H9 (cell line): Measurements from ENCODE around the gene RBM3. TPM values are rescaled to one million over a fixed set of nuclear protein-coding genes. Genes with fewer than 3 reads are reported as not detected.

Source experiments
- DNase-seq: peaks from one replicate; pipeline ENCODE4 v3.0.0-alpha.2; 2017
- H2AFZ ChIP-seq: one replicate; pipeline ENCODE4 v1.6.1; 2013; ENCODE audit warnings: mild to moderate bottlenecking, low read length, control low read depth, moderate library complexity
- H2AK5ac ChIP-seq: 2 replicates; pipeline ENCODE4 v1.6.1; 2013; ENCODE audit warnings: low read length, control low read depth, mixed read lengths; ENCODE audit not compliant: insufficient read length
- H2BK120ac ChIP-seq: one replicate; pipeline ENCODE4 v1.6.1; 2013; ENCODE audit warnings: low read depth, mild to moderate bottlenecking, low read length, control low read depth, inconsistent platforms; ENCODE audit not compliant: poor library complexity, severe bottlenecking
- H2BK12ac ChIP-seq: 2 replicates; pipeline ENCODE4 v1.6.1; 2013; ENCODE audit warnings: low read length, control low read depth, mixed read lengths, low read depth; ENCODE audit not compliant: insufficient read length
- H2BK15ac ChIP-seq: 2 replicates; pipeline ENCODE4 v1.6.1; 2013; ENCODE audit warnings: low read depth, low read length, control low read depth
- H2BK20ac ChIP-seq: one replicate; pipeline ENCODE4 v1.6.1; 2013; ENCODE audit warnings: low read depth, mild to moderate bottlenecking, low read length, control low read depth, inconsistent platforms; ENCODE audit not compliant: poor library complexity, severe bottlenecking
- H2BK5ac ChIP-seq: 2 replicates; pipeline ENCODE4 v1.6.1; 2013; ENCODE audit warnings: low read length, control low read depth, mixed read lengths; ENCODE audit not compliant: insufficient read length
- H3K14ac ChIP-seq: 2 replicates; pipeline ENCODE4 v1.6.1; 2013; ENCODE audit warnings: low read length, control low read depth; ENCODE audit not compliant: insufficient read depth
- H3K18ac ChIP-seq: 2 replicates; pipeline ENCODE4 v1.6.1; 2013; ENCODE audit warnings: low read depth, mild to moderate bottlenecking, mixed read lengths, low read length, control low read depth; ENCODE audit not compliant: insufficient read length
- H3K23ac ChIP-seq: 2 replicates; pipeline ENCODE4 v1.6.1; 2013; ENCODE audit warnings: low read length, control low read depth, mixed read lengths, low read depth; ENCODE audit not compliant: insufficient read length
- H3K23me2 ChIP-seq: 2 replicates; pipeline ENCODE4 v1.6.1; 2013; ENCODE audit warnings: low read depth, mild to moderate bottlenecking, mixed read lengths, low read length, control low read depth; ENCODE audit not compliant: insufficient read length, poor library complexity, severe bottlenecking
- H3K27ac ChIP-seq: 2 replicates; pipeline ENCODE4 v1.5.1; 2013; ENCODE audit warnings: low read length, control low read depth, mixed read lengths, low read depth; ENCODE audit not compliant: insufficient read length
- H3K27me3 ChIP-seq: 2 replicates; pipeline ENCODE4 v1.6.1; 2013; ENCODE audit warnings: low read length, control low read depth, inconsistent platforms; ENCODE audit not compliant: insufficient read depth
- H3K4ac ChIP-seq: 2 replicates; pipeline ENCODE4 v1.6.1; 2013; ENCODE audit warnings: low read depth, mild to moderate bottlenecking, control low read depth, inconsistent platforms, low read length, moderate library complexity
- H3K4me1 ChIP-seq: 2 replicates; pipeline ENCODE4 v1.6.1; 2013; ENCODE audit warnings: low read length, control low read depth, inconsistent platforms; ENCODE audit not compliant: insufficient read depth
- H3K4me2 ChIP-seq: 2 replicates; pipeline ENCODE4 v1.6.1; 2013; ENCODE audit warnings: low read length, control low read depth, mixed read lengths; ENCODE audit not compliant: insufficient read length, insufficient read depth
- H3K56ac ChIP-seq: 2 replicates; pipeline ENCODE4 v1.6.1; 2013; ENCODE audit warnings: low read depth, mild to moderate bottlenecking, mixed read lengths, low read length, control low read depth; ENCODE audit not compliant: insufficient read length
- H3K79me1 ChIP-seq: 2 replicates; pipeline ENCODE4 v1.6.1; 2013; ENCODE audit warnings: low read depth, mild to moderate bottlenecking, moderate library complexity, low read length, control low read depth, inconsistent platforms; ENCODE audit not compliant: insufficient read depth, poor library complexity, severe bottlenecking
- H3K79me2 ChIP-seq: 2 replicates; pipeline ENCODE4 v1.6.1; 2013; ENCODE audit warnings: low read length, control low read depth, inconsistent platforms; ENCODE audit not compliant: insufficient read depth
- H3K9ac ChIP-seq: 2 replicates; pipeline ENCODE4 v1.6.1; 2013; ENCODE audit warnings: low read length, control low read depth, mixed read lengths; ENCODE audit not compliant: insufficient read length; ENCODE audit errors: extremely low read depth
- H3K9me3 ChIP-seq: one replicate; pipeline ENCODE4 v1.6.1; 2013; ENCODE audit warnings: low read depth, low read length, inconsistent platforms; ENCODE audit not compliant: control insufficient read depth
- H3T11ph ChIP-seq: one replicate; pipeline ENCODE4 v1.6.1; 2013; ENCODE audit warnings: mild to moderate bottlenecking, low read length, control low read depth, inconsistent platforms
- H4K20me1 ChIP-seq: one replicate; pipeline ENCODE4 v1.6.1; 2013; ENCODE audit not compliant: control insufficient read depth, insufficient read length, insufficient read depth
- H4K5ac ChIP-seq: 2 replicates; pipeline ENCODE4 v1.6.1; 2013; ENCODE audit warnings: low read depth, mild to moderate bottlenecking, mixed read lengths, low read length, control low read depth; ENCODE audit not compliant: insufficient read length
- H4K8ac ChIP-seq: replicated peaks from 2 replicates; pipeline ENCODE4 v1.6.1; 2013; ENCODE audit warnings: low read length, control low read depth, mixed read lengths, low read depth; ENCODE audit not compliant: insufficient read length
- H4K91ac ChIP-seq: 2 replicates; pipeline ENCODE4 v1.6.1; 2013; ENCODE audit warnings: low read depth, mild to moderate bottlenecking, moderate library complexity, mixed read lengths, low read length, control low read depth; ENCODE audit not compliant: insufficient read length
- H3K27ac Mint-ChIP-seq, 3 experiments: 2 replicates in 2 of 3; 3 replicates in 1 of 3; pipeline ENCODE4 v1.8.0; 2020 to 2021; ENCODE audit warnings: mixed read lengths in 3 of 3, mild to moderate bottlenecking in 1 of 3, moderate library complexity in 1 of 3
- H3K27me3 Mint-ChIP-seq: 2 replicates; pipeline ENCODE4 v1.8.0; 2021; ENCODE audit warnings: low read depth, mild to moderate bottlenecking, moderate library complexity, mixed read lengths
- H3K36me3 Mint-ChIP-seq, 3 experiments: 2 replicates in 2 of 3; 3 replicates in 1 of 3; pipeline ENCODE4 v1.8.0; 2020 to 2021; ENCODE audit warnings: low read depth in 3 of 3, mixed read lengths in 3 of 3; ENCODE audit not compliant: insufficient read depth in 1 of 3
- H3K4me1 Mint-ChIP-seq, 2 experiments: 2 replicates each; pipeline ENCODE4 v1.8.0; 2020; ENCODE audit warnings: mixed read lengths in 2 of 2
- H3K4me3 Mint-ChIP-seq, 2 experiments: 2 replicates in 1 of 2; 3 replicates in 1 of 2; pipeline ENCODE4 v1.8.0; 2020 to 2021; ENCODE audit warnings: mild to moderate bottlenecking in 2 of 2, mixed read lengths in 2 of 2, moderate library complexity in 1 of 2
- H3K9me3 Mint-ChIP-seq, 2 experiments: 2 replicates in 1 of 2; 3 replicates in 1 of 2; pipeline ENCODE4 v1.8.0; 2020; ENCODE audit warnings: mild to moderate bottlenecking in 2 of 2, mixed read lengths in 2 of 2, moderate library complexity in 1 of 2
- CTCF ChIP-seq: fragments of 200-600 bp; sonication (generic); conservative IDR thresholded peaks from 3 replicates; pipeline ENCODE4 v1.8.0; 2021; ENCODE audit warnings: antibody characterized with exemption, mild to moderate bottlenecking
- WGBS: extraction: QIAGEN DNeasy Blood & Tissue Kit; methylation state at CpG from one replicate; pipeline ENCODE4 v1.1.7; 2013; ENCODE audit warnings: missing lambda C conversion rate, low lambda C conversion rate, mixed read lengths; ENCODE audit not compliant: insufficient read length; ENCODE audit errors: extremely low coverage; 5-methylcytosine and 5-hydroxymethylcytosine counted together
- total RNA-seq: library from RNA; stranded (reverse); gene quantifications from 2 replicates; pipeline ENCODE4 v1.2.1, GENCODE V29; 2021

Gene RBM3
- total RNA-seq, 1 experiment from 2014 or later = 264 TPM

GRCh38 chrX:48530736-48531135, 43.5 kb upstream of the RBM3 start:
- no peak overlapping the region for H3K27ac ChIP-seq
- no CpG with 5 or more reads among the region's 3 CpGs for WGBS
- peaks cover 77% of the 10 kb centered on the region in 2 experiments for H3K9me3 Mint-ChIP-seq

More at GRCh38 chrX:48530736-48531135, 43.5 kb upstream of the RBM3 start:
- H2BK12ac ChIP-seq = no peak overlapping the region
- H3K4me3 Mint-ChIP-seq = no peak overlapping the region
- no peak overlapping the region for H4K8ac ChIP-seq
- peaks cover 47% of the 10 kb centered on the region for H3K9me3 ChIP-seq
- H2BK5ac ChIP-seq = no peak overlapping the region
- no peak overlapping the region for H3K27ac Mint-ChIP-seq
- no peaks in the 10 kb centered on the region for H3K27me3 Mint-ChIP-seq
- no peaks in the 10 kb centered on the region for H3K27me3 ChIP-seq
- H3K9ac ChIP-seq = no peak overlapping the region
- no peak overlapping the region for H2AK5ac ChIP-seq
- no peak overlapping the region for H3K18ac ChIP-seq
- H3K4ac ChIP-seq = no peak overlapping the region
- H2BK15ac ChIP-seq = no peak overlapping the region
- H3K79me1 ChIP-seq = no peaks in the 10 kb centered on the region
- H3K23me2 ChIP-seq = no peaks in the 10 kb centered on the region
- H3K4me2 ChIP-seq = no peak overlapping the region
- no peaks in the 10 kb centered on the region for H3K4me1 ChIP-seq
- no peak overlapping the region for H3K14ac ChIP-seq
- H2BK20ac ChIP-seq = no peak overlapping the region
- TF ChIP-seq CTCF = no peak
- no peaks in the 10 kb centered on the region for H4K20me1 ChIP-seq
- H3K4me1 Mint-ChIP-seq = no peaks in the 10 kb centered on the region
- H2BK120ac ChIP-seq = no peak overlapping the region
- DNase-seq = no peak
- no peaks in the 10 kb centered on the region for H3K79me2 ChIP-seq
- H3T11ph ChIP-seq = no peak overlapping the region
- no peak overlapping the region for H3K56ac ChIP-seq
- H3K23ac ChIP-seq = no peak overlapping the region
- H4K5ac ChIP-seq = no peak overlapping the region
- no peak overlapping the region for H2AFZ ChIP-seq
- H4K91ac ChIP-seq = no peak overlapping the region
- H3K36me3 Mint-ChIP-seq = peaks cover 17 to 58% (median 39%) of the 10 kb centered on the region in 3 experiments
